NB4 (cell line): ENCODE measurements around the gene SMDT1.
A peak's percentile ranks its signal among the peaks of the same experiment; 100 is the strongest.
"Not testable (repeated sequence)": the region's sequence is repeated elsewhere in the genome, so short reads cannot be mapped to it uniquely, and the experiment has no call there.

Source experiments
- DNase-seq: peaks from one replicate; pipeline ENCODE4 v3.0.0; 2010; ENCODE audit warnings: low read depth
- H3K4me3 ChIP-seq: one replicate; pipeline ENCODE4 v1.5.1; 2011; ENCODE audit warnings: mild to moderate bottlenecking, low read depth, low read length, moderate library complexity
- CTCF ChIP-seq: IDR thresholded peaks from one replicate; pipeline ENCODE4 v1.5.1; 2012; ENCODE audit warnings: low read depth, low read length
- MAX ChIP-seq: IDR thresholded peaks from 2 replicates; pipeline ENCODE4 v1.6.1; 2011; ENCODE audit warnings: low read depth, low read length
- MYC ChIP-seq: IDR thresholded peaks from 2 replicates; pipeline ENCODE4 v1.6.1; 2011; ENCODE audit warnings: low read depth, low read length
- POLR2A ChIP-seq: IDR thresholded peaks from 2 replicates; pipeline ENCODE4 v1.6.1; 2011; ENCODE audit warnings: mild to moderate bottlenecking; ENCODE audit not compliant: insufficient read length; ENCODE audit errors: extremely low read depth

Gene SMDT1

GRCh38 chr22:42068291-42068690 is 11.2 kb upstream of the SMDT1 start:
- no peak for DNase-seq
- H3K4me3 ChIP-seq = no peak overlapping the region
- no peak for TF ChIP-seq POLR2A
- no peak for TF ChIP-seq MYC
- TF ChIP-seq MAX = no peak

- DNase-seq = peak; percentile 68
- TF ChIP-seq CTCF (no peak), MYC (no peak), POLR2A (no peak), MAX (no peak)
- peak overlapping the region; percentile 59 for H3K4me3 ChIP-seq
Measured at GRCh38 chr22:42069801-42070516, 9.5 kb upstream of the SMDT1 start.

GRCh38 chr22:42070517-42071422 is 8.7 kb upstream of the SMDT1 start, which contains the start of gene NAGA:
NAGA (minus strand) TSS chr22:42070812; CDS start chr22:42070297, 515 bp downstream.
- H3K4me3 ChIP-seq = peak within 1 kb of the TSS; percentile 59
- peak; percentile 99 for DNase-seq
- peak; percentile 78 for TF ChIP-seq POLR2A
- no peak; the same call in none of the 2 replicates for TF ChIP-seq MYC
- peak; percentile 67 for TF ChIP-seq MAX

GRCh38 chr22:42071508-42071907 is 8.0 kb upstream of the SMDT1 start:
- DNase-seq = not testable (repeated sequence)
- H3K4me3 ChIP-seq = peak overlapping the region; percentile 58

- no peak overlapping the region for H3K4me3 ChIP-seq
- DNase-seq = peak; percentile 28
- TF ChIP-seq MYC = no peak
- peak; percentile 13 for TF ChIP-seq CTCF
Measured at GRCh38 chr22:42072606-42073330, 6.7 kb upstream of the SMDT1 start.

GRCh38 chr22:42073621-42074041 is 5.9 kb upstream of the SMDT1 start:
- no peak for TF ChIP-seq MAX
- TF ChIP-seq MYC = no peak
- TF ChIP-seq CTCF = no peak
- TF ChIP-seq POLR2A = no peak
- H3K4me3 ChIP-seq = no peak overlapping the region
- no peak for DNase-seq
